GM12878 (cell line): ENCODE results near the gene ZNF672. TPM values are rescaled to one million over a fixed set of nuclear protein-coding genes. Genes with fewer than 3 reads are reported as not detected.
A peak's percentile ranks its signal among the peaks of the same experiment; 100 is the strongest.

Experiments
- ATF2 ChIP-seq: IDR thresholded peaks from 2 replicates; pipeline ENCODE4 v1.6.1; 2012; ENCODE audit warnings: low read length, inconsistent platforms
- CEBPZ ChIP-seq: fragments of 150-350 bp; IDR thresholded peaks from 2 replicates; pipeline ENCODE4 v1.6.1; 2016; ENCODE audit warnings: low read depth, low read length
- CHD1 ChIP-seq: IDR thresholded peaks from 2 replicates; pipeline ENCODE4 v1.6.1; 2012; ENCODE audit warnings: low read depth, low read length, improper control_type of control experiment
- FOXK2 ChIP-seq: fragments of 450-650 bp; IDR thresholded peaks from 2 replicates; pipeline ENCODE4 v1.6.1; 2017; ENCODE audit warnings: mild to moderate bottlenecking, moderate library complexity
- GABPA ChIP-seq: IDR thresholded peaks from 2 replicates; pipeline ENCODE4 v1.6.1; 2014; ENCODE audit warnings: antibody characterized with exemption, low read depth, mild to moderate bottlenecking, inconsistent platforms
- KLF5 ChIP-seq: fragments of 450-650 bp; IDR thresholded peaks from 2 replicates; pipeline ENCODE4 v1.6.1; 2014; ENCODE audit warnings: mild to moderate bottlenecking; ENCODE audit not compliant: partially characterized antibody
- MTA3 ChIP-seq: IDR thresholded peaks from 2 replicates; pipeline ENCODE4 v1.6.1; 2012; ENCODE audit warnings: low read length, inconsistent platforms, borderline replicate concordance
- NFYA ChIP-seq: IDR thresholded peaks from 2 replicates; pipeline ENCODE4 v1.6.1; 2011; ENCODE audit warnings: low read depth, mild to moderate bottlenecking, low read length, improper control_type of control experiment, borderline replicate concordance
- NKRF ChIP-seq: fragments of 450-650 bp; conservative IDR thresholded peaks from 2 replicates; pipeline ENCODE4 v1.6.1; 2017; ENCODE audit warnings: mild to moderate bottlenecking, moderate library complexity
- POU2F2 ChIP-seq: IDR thresholded peaks from 3 replicates; pipeline ENCODE4 v1.6.1; 2011; ENCODE audit warnings: low read depth, mild to moderate bottlenecking, low read length, borderline replicate concordance
- SRF ChIP-seq, 2 experiments: IDR thresholded peaks; 2 replicates each; pipeline ENCODE4 v1.6.1; 2011; ENCODE audit warnings: low read depth in 2 of 2, low read length in 2 of 2, mild to moderate bottlenecking in 1 of 2, moderate library complexity in 1 of 2
- STAT1 ChIP-seq: fragments of 450-650 bp; conservative IDR thresholded peaks from 2 replicates; pipeline ENCODE4 v1.6.1; 2014; ENCODE audit warnings: antibody characterized with exemption, mild to moderate bottlenecking
- ZBTB11 ChIP-seq: fragments of 450-650 bp; formaldehyde crosslinking; IDR thresholded peaks from 2 replicates; pipeline ENCODE4 v1.5.0; 2022; ENCODE audit warnings: mild to moderate bottlenecking, missing genetic modification characterization
- ZBTB40 ChIP-seq: fragments of 450-650 bp; IDR thresholded peaks from 2 replicates; pipeline ENCODE4 v1.6.1; 2016; ENCODE audit warnings: mild to moderate bottlenecking, moderate library complexity, borderline replicate concordance
- ZNF24 ChIP-seq: fragments of 450-650 bp; IDR thresholded peaks from 2 replicates; pipeline ENCODE4 v1.6.1; 2017; ENCODE audit warnings: antibody characterized with exemption, mild to moderate bottlenecking
- polyA plus RNA-seq, 11 experiments: library from polyadenylated mRNA; depleted of rRNA in 4 of 11; unstranded in 6 of 11; stranded (reverse) in 5 of 11; fragments of >200 nt; fragmentation: Nextera tagmentation in 4 of 11; fragmentation: Illumina TruSeq in 1 of 11; extraction: Ambion mirVana in 4 of 11; extraction: Trizol in 1 of 11; gene quantifications; 1 replicate in 1 of 11; 2 replicates in 10 of 11; pipeline versions ENCODE4 v1.2.1 to v1.2.3, GENCODE V29; 2011 to 2016; ENCODE audit warnings: inconsistent platforms in 2 of 11, missing spikeins in 2 of 11, low read depth in 1 of 11
- total RNA-seq, 4 experiments: library from RNA; depleted of rRNA in 3 of 4; stranded (reverse); fragments of >200 nt in 3 of 4; fragmentation: Illumina TruSeq in 1 of 4; extraction: Trizol in 1 of 4; gene quantifications; 2 replicates each; pipeline versions ENCODE4 v1.2.1 to v1.2.3, GENCODE V29; 2013 to 2021

Gene ZNF672
- total and polyA plus RNA-seq, 10 of the 15 experiments (the other 5 are each of a cell fraction or from before 2014, with no cell fraction given): 2.9 to 51.3 (median 39.8) TPM

- TF ChIP-seq CEBPZ (no peak), STAT1 (0 out of 2 replicates have a peak, but pooled peaks have one; percentile 21), GABPA (peak; percentile 68; the same call in 1 of the 2 replicates), MTA3 (no peak), NKRF (no peak), CHD1 (no peak), ZNF24 (peak; percentile 99), ATF2 (no peak), ZBTB11 (CRISPR knock-in tag) (no peak), ZBTB40 (0 out of 2 replicates have a peak, but pooled peaks have one; percentile 77), SRF (IDR thresholded peaks at IDR 0.05; ENCODE audit: low read depth in 2 of 2, low read length in 2 of 2) (no peak), NFYA (no peak), KLF5 (no peak), FOXK2 (no peak), POU2F2 (peak; percentile 59; the same call in 1 of the 3 replicates)
These were observed 35.5 kb downstream of the ZNF672 start (continued) for GRCh38 chr1:248873409-248873992.
